ENCODE data around the gene GFER.

The GFER gene

DNA sequence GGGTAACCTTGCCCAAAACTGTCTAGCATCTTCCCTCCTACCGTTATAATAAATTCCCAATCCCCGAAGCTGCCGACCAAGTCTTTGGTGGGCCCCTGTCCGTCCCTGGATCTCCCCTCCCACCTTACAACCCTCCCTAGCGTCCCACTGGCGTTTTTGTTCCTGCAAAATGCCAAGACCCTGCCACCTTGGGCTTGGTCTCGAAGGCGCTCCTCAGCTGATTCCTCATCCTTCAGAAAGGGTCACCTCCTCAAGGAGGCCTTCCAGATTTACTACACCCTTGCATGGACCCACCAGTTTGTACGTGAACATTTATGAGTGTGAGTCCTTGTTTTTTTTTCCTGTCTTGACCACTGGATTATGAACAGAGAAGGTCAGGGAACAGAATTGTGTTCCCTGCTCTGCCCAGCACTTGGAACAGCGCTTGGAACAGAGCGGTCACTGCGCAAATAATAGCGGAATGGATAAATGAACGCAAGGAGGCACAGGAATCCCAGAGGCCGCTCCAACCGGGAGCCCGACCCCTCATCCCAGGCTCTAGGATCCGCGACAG is 926 bp upstream of the GFER start:
- peaks cover 7% of the 10 kb centered on the region; the same call in 1 of the 2 replicates for H3K4me1 ChIP-seq (ENCODE audit: control insufficient read depth, insufficient read depth, low read length)
- ChIA-PET POLR2A (interaction anchor here (0.6 to 10.1 kb wide), 5 partner anchors 11 to 172 kb away, joined by 5 to 76 read pairs (median 8); partner anchors contain the start of genes RPS2, TBL3 and TRAF7), CTCF (interaction anchor here (0.5 to 1.4 kb wide), 6 partner anchors 8 to 605 kb away, joined by 3 to 5 read pairs (median 3); partner anchors contain the start of gene FAHD1)
- H3K27ac ChIP-seq (ENCODE audit: extremely low read depth, low read depth, low read length): peak overlapping the region; percentile 83; the same call in 1 of the 2 replicates
- H3K36me3 ChIP-seq (ENCODE audit: control insufficient read depth in 2 of 2, insufficient read depth in 1 of 2, low read length in 2 of 2): peaks cover 0 to 39% of the 10 kb centered on the region in 2 experiments; a peak in 1 of 3 replicates
- no peaks in the 10 kb centered on the region for H3K9me3 ChIP-seq (ENCODE audit: control insufficient read depth, insufficient read depth, low read depth, low read length)
- TF ChIP-seq ZNF138 (tag by site-specific recombination; IDR thresholded peaks at IDR 0.05; ENCODE audit: borderline replicate concordance): no peak
- peak; percentile 79; the same call in 1 of the 2 replicates for TF ChIP-seq TRIM28 (IDR thresholded peaks at IDR 0.05; ENCODE audit: borderline replicate concordance, low read length)
- peak; percentile 53; the same call in 1 of the 2 replicates for TF ChIP-seq ZNF341 (tag by site-specific recombination; IDR thresholded peaks at IDR 0.05; ENCODE audit: low read depth)
- peak; percentile 88; the same call in 1 of the 2 replicates for TF ChIP-seq ZNF610 (tag by site-specific recombination; IDR thresholded peaks at IDR 0.05; ENCODE audit: borderline replicate concordance)
- TF ChIP-seq ZNF837 (tag by site-specific recombination; IDR thresholded peaks at IDR 0.05): no peak
- TF ChIP-seq, protein P1, sequence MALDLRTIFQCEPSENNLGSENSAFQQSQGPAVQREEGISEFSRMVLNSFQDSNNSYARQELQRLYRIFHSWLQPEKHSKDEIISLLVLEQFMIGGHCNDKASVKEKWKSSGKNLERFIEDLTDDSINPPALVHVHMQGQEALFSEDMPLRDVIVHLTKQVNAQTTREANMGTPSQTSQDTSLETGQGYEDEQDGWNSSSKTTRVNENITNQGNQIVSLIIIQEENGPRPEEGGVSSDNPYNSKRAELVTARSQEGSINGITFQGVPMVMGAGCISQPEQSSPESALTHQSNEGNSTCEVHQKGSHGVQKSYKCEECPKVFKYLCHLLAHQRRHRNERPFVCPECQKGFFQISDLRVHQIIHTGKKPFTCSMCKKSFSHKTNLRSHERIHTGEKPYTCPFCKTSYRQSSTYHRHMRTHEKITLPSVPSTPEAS (tag by site-specific recombination; IDR thresholded peaks at IDR 0.05): no peak
- TF ChIP-seq, protein P2, sequence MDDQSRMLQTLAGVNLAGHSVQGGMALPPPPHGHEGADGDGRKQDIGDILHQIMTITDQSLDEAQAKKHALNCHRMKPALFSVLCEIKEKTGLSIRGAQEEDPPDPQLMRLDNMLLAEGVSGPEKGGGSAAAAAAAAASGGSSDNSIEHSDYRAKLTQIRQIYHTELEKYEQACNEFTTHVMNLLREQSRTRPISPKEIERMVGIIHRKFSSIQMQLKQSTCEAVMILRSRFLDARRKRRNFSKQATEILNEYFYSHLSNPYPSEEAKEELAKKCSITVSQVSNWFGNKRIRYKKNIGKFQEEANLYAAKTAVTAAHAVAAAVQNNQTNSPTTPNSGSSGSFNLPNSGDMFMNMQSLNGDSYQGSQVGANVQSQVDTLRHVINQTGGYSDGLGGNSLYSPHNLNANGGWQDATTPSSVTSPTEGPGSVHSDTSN (CRISPR knock-in tag; IDR thresholded peaks at IDR 0.05): no peak
- TF ChIP-seq IKZF3 (tag by site-specific recombination; IDR thresholded peaks at IDR 0.05): peak; percentile 90; the same call in 1 of the 2 replicates
- TF ChIP-seq, protein P3, sequence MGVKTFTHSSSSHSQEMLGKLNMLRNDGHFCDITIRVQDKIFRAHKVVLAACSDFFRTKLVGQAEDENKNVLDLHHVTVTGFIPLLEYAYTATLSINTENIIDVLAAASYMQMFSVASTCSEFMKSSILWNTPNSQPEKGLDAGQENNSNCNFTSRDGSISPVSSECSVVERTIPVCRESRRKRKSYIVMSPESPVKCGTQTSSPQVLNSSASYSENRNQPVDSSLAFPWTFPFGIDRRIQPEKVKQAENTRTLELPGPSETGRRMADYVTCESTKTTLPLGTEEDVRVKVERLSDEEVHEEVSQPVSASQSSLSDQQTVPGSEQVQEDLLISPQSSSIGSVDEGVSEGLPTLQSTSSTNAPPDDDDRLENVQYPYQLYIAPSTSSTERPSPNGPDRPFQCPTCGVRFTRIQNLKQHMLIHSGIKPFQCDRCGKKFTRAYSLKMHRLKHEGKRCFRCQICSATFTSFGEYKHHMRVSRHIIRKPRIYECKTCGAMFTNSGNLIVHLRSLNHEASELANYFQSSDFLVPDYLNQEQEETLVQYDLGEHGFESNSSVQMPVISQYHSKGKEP (tag by site-specific recombination; IDR thresholded peaks at IDR 0.05): no peak
- TF ChIP-seq, protein P4, sequence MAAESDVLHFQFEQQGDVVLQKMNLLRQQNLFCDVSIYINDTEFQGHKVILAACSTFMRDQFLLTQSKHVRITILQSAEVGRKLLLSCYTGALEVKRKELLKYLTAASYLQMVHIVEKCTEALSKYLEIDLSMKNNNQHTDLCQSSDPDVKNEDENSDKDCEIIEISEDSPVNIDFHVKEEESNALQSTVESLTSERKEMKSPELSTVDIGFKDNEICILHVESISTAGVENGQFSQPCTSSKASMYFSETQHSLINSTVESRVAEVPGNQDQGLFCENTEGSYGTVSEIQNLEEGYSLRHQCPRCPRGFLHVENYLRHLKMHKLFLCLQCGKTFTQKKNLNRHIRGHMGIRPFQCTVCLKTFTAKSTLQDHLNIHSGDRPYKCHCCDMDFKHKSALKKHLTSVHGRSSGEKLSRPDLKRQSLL (tag by site-specific recombination; IDR thresholded peaks at IDR 0.05): peak; percentile 98
- TF ChIP-seq ZNF19 (tag by site-specific recombination; IDR thresholded peaks at IDR 0.05; ENCODE audit: low read depth): no peak
- TF ChIP-seq GLI2 (tag by site-specific recombination; IDR thresholded peaks at IDR 0.05; ENCODE audit: borderline replicate concordance, low read depth): no peak
- TF ChIP-seq ZNF843 (tag by site-specific recombination; IDR thresholded peaks at IDR 0.05): no peak
- TF ChIP-seq ZNF768 (tag by site-specific recombination; IDR thresholded peaks at IDR 0.05): peak; percentile 85; the same call in 1 of the 2 replicates
- TF ChIP-seq ZFP69B (tag by site-specific recombination; IDR thresholded peaks at IDR 0.05): peak; percentile 62; the same call in 1 of the 2 replicates
- TF ChIP-seq, protein P5, sequence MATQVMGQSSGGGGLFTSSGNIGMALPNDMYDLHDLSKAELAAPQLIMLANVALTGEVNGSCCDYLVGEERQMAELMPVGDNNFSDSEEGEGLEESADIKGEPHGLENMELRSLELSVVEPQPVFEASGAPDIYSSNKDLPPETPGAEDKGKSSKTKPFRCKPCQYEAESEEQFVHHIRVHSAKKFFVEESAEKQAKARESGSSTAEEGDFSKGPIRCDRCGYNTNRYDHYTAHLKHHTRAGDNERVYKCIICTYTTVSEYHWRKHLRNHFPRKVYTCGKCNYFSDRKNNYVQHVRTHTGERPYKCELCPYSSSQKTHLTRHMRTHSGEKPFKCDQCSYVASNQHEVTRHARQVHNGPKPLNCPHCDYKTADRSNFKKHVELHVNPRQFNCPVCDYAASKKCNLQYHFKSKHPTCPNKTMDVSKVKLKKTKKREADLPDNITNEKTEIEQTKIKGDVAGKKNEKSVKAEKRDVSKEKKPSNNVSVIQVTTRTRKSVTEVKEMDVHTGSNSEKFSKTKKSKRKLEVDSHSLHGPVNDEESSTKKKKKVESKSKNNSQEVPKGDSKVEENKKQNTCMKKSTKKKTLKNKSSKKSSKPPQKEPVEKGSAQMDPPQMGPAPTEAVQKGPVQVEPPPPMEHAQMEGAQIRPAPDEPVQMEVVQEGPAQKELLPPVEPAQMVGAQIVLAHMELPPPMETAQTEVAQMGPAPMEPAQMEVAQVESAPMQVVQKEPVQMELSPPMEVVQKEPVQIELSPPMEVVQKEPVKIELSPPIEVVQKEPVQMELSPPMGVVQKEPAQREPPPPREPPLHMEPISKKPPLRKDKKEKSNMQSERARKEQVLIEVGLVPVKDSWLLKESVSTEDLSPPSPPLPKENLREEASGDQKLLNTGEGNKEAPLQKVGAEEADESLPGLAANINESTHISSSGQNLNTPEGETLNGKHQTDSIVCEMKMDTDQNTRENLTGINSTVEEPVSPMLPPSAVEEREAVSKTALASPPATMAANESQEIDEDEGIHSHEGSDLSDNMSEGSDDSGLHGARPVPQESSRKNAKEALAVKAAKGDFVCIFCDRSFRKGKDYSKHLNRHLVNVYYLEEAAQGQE (tag by site-specific recombination; IDR thresholded peaks at IDR 0.05): no peak
- TF ChIP-seq HOXC10 (CRISPR knock-in tag; IDR thresholded peaks at IDR 0.05): no peak
- no peak for TF ChIP-seq ZNF184 (tag by site-specific recombination; IDR thresholded peaks at IDR 0.05)
- TF ChIP-seq ZNF121 (tag by site-specific recombination; IDR thresholded peaks at IDR 0.05): no peak
- TF ChIP-seq, protein P6, sequence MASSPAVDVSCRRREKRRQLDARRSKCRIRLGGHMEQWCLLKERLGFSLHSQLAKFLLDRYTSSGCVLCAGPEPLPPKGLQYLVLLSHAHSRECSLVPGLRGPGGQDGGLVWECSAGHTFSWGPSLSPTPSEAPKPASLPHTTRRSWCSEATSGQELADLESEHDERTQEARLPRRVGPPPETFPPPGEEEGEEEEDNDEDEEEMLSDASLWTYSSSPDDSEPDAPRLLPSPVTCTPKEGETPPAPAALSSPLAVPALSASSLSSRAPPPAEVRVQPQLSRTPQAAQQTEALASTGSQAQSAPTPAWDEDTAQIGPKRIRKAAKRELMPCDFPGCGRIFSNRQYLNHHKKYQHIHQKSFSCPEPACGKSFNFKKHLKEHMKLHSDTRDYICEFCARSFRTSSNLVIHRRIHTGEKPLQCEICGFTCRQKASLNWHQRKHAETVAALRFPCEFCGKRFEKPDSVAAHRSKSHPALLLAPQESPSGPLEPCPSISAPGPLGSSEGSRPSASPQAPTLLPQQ (tag by site-specific recombination; IDR thresholded peaks at IDR 0.05): peak; percentile 8; the same call in 1 of the 2 replicates
- peak overlapping the region; percentile 53 for H3K4me3 ChIP-seq (ENCODE audit: low read depth, low read length)
